ENCODE results near the gene ANKRD44. TPM values are rescaled to one million over a fixed set of nuclear protein-coding genes. Genes with fewer than 3 reads are reported as not detected.

The ANKRD44 gene
- total RNA-seq, 1 experiment from 2014 or later: 34.6 TPM

- no peak for DNase-seq (ENCODE audit: low read depth, low spot score)
- in situ Hi-C loops (cut with HindIII; ENCODE audit: low pct_unique_long_range_greater_than_20kb, low sequenced_read_pairs): no loop called here
Observed at GRCh38 chr2:197327472-197328098, 17.0 kb upstream of the ANKRD44 start.

DNA sequence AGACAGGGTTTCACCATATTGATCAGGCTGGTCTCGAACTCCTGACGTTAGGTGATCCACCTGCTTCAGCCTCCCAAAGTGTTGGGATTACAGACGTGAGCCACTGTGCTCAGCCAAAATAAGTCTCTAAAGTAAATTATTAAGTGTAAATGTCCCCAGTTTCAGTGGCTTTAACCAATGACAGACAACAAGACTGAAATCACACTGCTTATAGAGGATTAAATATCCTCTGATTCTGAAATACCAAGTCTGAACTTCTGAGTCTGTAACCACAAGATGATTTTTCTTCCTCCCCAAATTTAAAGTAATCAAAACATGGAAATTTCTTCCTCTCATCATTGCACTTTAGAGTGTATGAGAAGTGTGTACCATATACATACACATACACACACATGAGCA is 16.5 kb upstream of the ANKRD44 start:
- no peak for DNase-seq (ENCODE audit: low read depth, low spot score)
- in situ Hi-C loops (cut with HindIII; ENCODE audit: low pct_unique_long_range_greater_than_20kb, low sequenced_read_pairs): no loop called here

DNA sequence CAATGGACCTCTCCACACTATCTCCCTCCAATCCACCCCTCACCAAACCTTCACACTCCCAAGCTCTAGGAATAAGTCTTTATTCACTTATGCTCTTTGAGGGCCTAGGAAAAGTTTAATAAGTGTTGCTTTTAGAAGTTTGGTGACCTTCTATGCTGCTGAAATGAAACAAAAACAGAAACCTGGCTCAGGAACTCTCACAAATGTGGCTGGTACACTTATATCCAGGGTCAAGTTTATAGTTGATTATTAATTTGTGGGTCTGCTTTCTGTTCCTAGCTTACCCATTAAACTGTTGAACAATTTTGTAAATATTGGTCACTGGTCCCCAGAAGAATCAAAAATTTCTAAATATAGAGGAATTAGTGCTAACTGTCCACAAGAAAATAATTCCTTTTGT is 14.2 kb upstream of the ANKRD44 start:
- in situ Hi-C loops (cut with HindIII; ENCODE audit: low pct_unique_long_range_greater_than_20kb, low sequenced_read_pairs): no loop called here
- no peak for DNase-seq (ENCODE audit: low read depth, low spot score)

- DNase-seq (ENCODE audit: low read depth, low spot score): no peak
- in situ Hi-C loops (cut with HindIII; ENCODE audit: low pct_unique_long_range_greater_than_20kb, low sequenced_read_pairs): no loop called here
Observed at GRCh38 chr2:197322724-197323720, 12.4 kb upstream of the ANKRD44 start.

GRCh38 chr2:197322143-197322542 is 11.6 kb upstream of the ANKRD44 start:
- in situ Hi-C loops (cut with HindIII; ENCODE audit: low pct_unique_long_range_greater_than_20kb, low sequenced_read_pairs): no loop called here
- DNase-seq (ENCODE audit: low read depth, low spot score): no peak

DNA sequence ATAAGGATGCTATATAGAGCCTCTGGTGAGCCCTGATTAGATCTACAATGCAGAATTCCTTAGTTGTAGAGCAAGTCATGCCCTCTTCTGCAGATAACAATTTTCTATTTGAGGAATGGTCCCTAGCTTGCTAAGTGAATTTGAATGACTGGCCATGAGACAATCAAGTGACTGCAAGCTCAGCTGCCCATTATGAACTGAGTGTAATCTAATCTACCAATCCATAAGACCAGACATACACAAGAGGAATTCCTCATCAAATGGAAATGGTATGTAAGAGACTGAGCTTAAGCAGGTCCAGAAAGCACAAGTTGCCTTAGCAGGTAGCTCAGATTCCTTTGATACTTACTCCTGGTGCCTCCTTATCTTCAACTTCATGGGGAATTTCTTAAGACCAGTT is 4.8 kb upstream of the ANKRD44 start:
- no peak for DNase-seq (ENCODE audit: low read depth, low spot score)
- in situ Hi-C loops (cut with HindIII; ENCODE audit: low pct_unique_long_range_greater_than_20kb, low sequenced_read_pairs): no loop called here

DNA sequence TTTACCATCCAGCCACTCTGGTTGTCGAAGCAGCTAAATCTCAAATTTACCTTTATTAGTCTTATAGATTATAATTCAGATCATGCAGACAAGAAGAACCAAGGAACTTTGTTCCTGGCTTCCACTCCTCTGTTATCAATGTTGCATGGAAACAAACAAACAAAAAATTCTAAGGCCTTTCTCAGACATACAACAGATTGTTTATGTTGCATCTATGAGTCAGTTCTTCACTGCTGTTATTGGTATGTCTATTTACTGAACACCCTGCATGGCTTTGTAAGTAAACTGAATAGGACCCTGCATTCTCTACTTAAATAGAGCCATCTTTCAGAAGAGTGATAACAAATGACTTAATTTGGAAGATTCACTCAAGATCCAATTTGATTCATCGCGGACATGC is 1.6 kb upstream of the ANKRD44 start:
- in situ Hi-C loops (cut with HindIII; ENCODE audit: low pct_unique_long_range_greater_than_20kb, low sequenced_read_pairs): no loop called here

DNA sequence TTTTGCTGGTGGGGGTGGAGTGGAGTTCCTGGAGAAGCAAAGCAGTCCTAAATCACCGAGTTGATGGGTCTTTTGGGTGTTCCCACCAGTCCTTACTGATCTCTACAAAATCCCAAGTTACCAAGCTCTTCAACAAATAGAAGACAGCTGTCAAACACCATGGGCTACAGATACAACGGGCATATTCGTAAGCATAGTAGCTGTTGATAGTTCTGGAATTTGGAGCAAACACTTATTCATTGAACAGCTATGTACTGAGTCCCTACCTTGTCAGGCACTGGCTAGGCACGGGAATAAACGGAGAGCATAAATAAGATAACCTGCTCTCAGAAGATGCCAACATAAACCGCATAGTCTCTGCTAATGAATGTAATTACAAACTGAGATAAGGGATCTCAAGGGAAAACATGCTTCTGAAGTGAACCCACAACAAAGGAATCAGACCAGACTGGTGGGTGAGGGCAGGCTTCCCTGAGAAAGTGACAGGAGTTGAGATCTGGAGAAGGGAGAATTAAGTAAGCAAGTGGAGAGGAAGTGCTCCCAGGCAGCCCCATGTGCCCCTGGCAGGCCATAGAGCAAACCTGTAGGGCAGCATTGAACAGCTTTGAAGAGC is 947 bp upstream of the ANKRD44 start:
- in situ Hi-C loops (cut with HindIII; ENCODE audit: low pct_unique_long_range_greater_than_20kb, low sequenced_read_pairs): no loop called here
- no peak for DNase-seq (ENCODE audit: low read depth, low spot score)

More for the DNA sequence above, 1.6 kb upstream of the ANKRD44 start:
- DNase-seq (ENCODE audit: low read depth, low spot score): no peak

DNA sequence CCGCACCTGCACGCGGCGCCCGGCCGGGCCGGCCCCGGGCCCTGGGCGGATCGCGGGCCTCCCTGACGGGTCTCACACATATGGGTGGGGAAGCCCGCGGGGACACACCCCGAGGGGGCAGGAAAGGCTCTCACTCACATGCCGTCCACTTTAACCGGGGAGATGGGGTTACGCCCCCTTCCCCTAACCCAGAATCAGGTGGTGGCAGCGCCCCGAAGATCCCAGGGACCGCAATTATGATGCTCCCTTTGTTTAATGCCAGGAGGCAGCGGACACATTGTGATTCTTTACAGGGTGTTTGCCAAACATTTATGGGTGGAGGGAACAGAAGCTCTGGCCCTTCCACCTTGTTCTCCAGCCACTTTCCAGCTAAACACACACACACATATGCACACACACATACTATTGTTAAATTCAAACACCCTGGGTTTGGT is 424 bp upstream of the ANKRD44 start:
- no peak for DNase-seq (ENCODE audit: low read depth, low spot score)
- in situ Hi-C loops (cut with HindIII; ENCODE audit: low pct_unique_long_range_greater_than_20kb, low sequenced_read_pairs): no loop called here

DNA sequence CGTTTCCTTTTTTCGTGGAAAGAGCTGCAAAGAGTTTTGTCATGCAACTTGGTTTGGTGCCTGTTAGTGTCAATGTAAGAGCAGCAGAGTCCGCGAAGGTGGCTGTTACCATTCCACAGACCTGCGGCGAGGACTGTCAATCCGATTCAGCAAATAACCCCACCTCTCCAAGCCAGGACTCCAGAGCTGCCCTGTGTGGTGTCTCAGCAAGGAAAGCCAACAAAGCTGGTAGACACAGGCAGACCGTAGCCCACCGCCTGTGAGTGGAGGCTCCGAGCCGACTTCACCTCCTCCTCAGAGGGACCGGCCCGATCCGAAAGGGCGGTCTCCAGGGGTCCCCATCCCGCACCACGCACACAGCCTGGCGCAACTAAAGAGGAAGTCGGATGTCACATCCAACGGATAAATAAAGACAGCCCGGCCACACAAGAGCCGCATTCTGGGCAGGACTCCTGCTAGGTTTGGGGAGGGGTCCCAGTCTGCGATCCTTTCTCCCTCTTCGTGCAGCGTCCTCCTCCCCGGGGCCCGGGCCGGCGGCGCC is 819 bp downstream of the ANKRD44 start:
- no peak for DNase-seq (ENCODE audit: low read depth, low spot score)
- in situ Hi-C loops (cut with HindIII; ENCODE audit: low pct_unique_long_range_greater_than_20kb, low sequenced_read_pairs): no loop called here

DNA sequence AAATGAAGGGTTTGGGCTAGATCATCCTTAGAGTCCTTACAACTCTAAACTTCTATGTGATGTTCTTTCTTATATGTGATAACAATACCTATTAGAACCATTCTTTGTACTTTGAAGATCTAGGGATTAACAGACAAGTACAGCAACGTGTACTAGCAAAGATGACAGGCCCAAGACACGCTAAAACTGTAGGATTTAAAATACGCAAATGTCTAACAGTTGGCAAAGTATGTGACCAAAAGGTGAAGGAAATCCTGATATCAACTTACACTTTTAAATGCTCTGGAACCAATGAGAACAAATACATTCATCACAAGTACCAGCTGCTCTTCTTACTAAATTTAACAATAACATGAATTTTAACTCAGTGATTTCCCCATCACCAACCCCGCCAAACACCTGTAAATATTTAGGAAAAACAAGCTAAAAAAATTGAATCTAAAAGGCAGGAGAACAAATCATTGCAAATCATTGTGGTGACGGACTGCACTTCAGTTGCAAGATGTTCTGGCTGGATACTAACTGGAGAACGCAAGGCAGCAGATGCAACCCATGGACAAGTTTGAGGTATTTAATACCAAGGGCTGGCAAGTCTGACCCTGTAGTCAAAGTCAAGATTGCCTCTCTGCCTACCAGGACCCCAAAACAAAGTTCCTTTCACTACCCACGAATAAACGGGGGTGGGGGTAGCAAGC is 1.4 kb downstream of the ANKRD44 start:
- DNase-seq (ENCODE audit: low read depth, low spot score): no peak
- in situ Hi-C loops (cut with HindIII; ENCODE audit: low pct_unique_long_range_greater_than_20kb, low sequenced_read_pairs): no loop called here

DNA sequence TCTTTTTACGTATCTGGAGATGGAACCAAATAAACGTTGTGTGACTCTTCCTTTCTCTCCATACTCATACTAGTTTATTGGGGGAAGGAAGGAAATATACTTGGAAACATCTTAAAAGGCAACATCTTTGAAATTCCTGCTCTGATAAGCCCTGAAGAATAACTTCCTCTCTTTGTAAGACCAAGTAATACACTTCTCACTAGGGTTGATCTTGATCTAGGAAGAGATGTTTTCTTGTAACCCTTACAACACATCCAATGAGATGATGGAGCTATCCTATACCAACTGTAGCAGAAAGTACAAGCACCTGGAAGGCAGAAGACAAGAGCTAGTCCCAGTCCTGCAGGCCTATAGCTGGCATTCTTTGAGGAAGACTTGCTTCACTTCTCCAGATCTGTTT is 2.0 kb downstream of the ANKRD44 start:
- DNase-seq (ENCODE audit: low read depth, low spot score): no peak
- in situ Hi-C loops (cut with HindIII; ENCODE audit: low pct_unique_long_range_greater_than_20kb, low sequenced_read_pairs): no loop called here

DNA sequence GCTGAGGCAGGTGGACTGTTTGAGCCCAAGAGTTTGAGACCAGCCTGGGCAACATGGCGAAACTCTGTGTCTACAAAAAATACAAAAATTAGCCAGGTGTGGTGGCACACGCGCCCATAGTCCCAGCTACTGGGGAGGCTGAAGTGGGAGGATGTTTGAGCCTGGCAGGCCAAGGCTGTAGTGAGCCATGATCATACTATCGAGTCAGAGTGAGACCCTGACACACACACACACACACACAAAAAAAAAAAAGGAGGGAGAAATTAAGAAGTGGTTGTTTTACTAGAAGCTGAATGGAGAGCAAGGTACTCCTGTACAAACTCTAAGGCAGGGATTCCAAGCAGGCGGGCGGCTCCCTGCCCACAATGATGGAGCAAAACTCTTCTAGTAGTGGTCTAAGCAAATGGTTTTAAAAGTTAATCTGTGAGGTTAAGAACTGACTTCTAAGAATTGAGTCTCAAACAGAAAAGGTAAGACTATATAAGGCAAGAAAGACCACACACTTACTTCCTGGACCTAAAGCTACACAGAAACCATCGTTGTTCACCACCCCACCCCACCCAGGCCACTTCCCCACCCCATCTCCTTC is 2.6 kb downstream of the ANKRD44 start:
- no peak for DNase-seq (ENCODE audit: low read depth, low spot score)
- in situ Hi-C loops (cut with HindIII; ENCODE audit: low pct_unique_long_range_greater_than_20kb, low sequenced_read_pairs): no loop called here

- DNase-seq (ENCODE audit: low read depth, low spot score): peak; percentile 87
- in situ Hi-C loops (cut with HindIII; ENCODE audit: low pct_unique_long_range_greater_than_20kb, low sequenced_read_pairs): no loop called here
Observed at GRCh38 chr2:197307236-197307932, 3.2 kb downstream of the ANKRD44 start.

- DNase-seq (ENCODE audit: low read depth, low spot score): no peak
- in situ Hi-C loops (cut with HindIII; ENCODE audit: low pct_unique_long_range_greater_than_20kb, low sequenced_read_pairs): no loop called here
Observed at GRCh38 chr2:197306696-197307040, 3.9 kb downstream of the ANKRD44 start.

GRCh38 chr2:197306024-197306695 is 4.4 kb downstream of the ANKRD44 start:
- in situ Hi-C loops (cut with HindIII; ENCODE audit: low pct_unique_long_range_greater_than_20kb, low sequenced_read_pairs): no loop called here

More at GRCh38 chr2:197306024-197306695, 4.4 kb downstream of the ANKRD44 start:
- DNase-seq (ENCODE audit: low read depth, low spot score): peak; percentile 76

All from SK-MEL-5 (cell line).